Activated naive CD4-positive, alpha-beta T cell treated with anti-CD3 and anti-CD28 coated beads, Interleukin-2, amount 50 U/mL, for 72 hours (primary cell): ENCODE measurements around the gene ASB16. TPM values are rescaled to one million over a fixed set of nuclear protein-coding genes. Genes with fewer than 3 reads are reported as not detected.

Experiments
- ATAC-seq, 2 donors: fragments of 150-1000 bp; cut with Tn5 transposase; 2 replicates each; pipeline ENCODE4 v1.10.0; 2021; ENCODE audit warnings: mild to moderate bottlenecking in 2 of 2, moderate library complexity in 2 of 2
- DNase-seq, 2 donors: peaks; one replicate each; pipeline ENCODE4 v3.0.0; 2021 to 2022; ENCODE audit warnings: low spot score in 2 of 2
- H3K27ac Mint-ChIP-seq, 2 donors: one replicate each; pipeline ENCODE4 v1.8.0; 2022; ENCODE audit warnings: mild to moderate bottlenecking in 2 of 2, mixed read lengths in 2 of 2
- H3K36me3 Mint-ChIP-seq, 2 donors: one replicate each; pipeline ENCODE4 v1.8.0; 2022; ENCODE audit warnings: mixed read lengths in 2 of 2
- H3K9me3 Mint-ChIP-seq, 2 donors: one replicate each; pipeline ENCODE4 v1.8.0; 2022; ENCODE audit warnings: mixed read lengths in 2 of 2
- total RNA-seq, 2 donors: library from RNA; stranded (reverse); gene quantifications; one replicate each; pipeline ENCODE4 v1.2.3, GENCODE V29; 2022

ASB16 gene
- total RNA-seq, 2 donors from 2014 or later, result 0.39 to 0.52 TPM

GRCh38 chr17:44222112-44222869 lies 51.8 kb downstream of the ASB16 start:
- no peak for ATAC-seq
- Mint-ChIP-seq H3K27ac (peak overlapping the region; percentile 85 to 92), H3K9me3 (no peaks in the 10 kb centered on the region), H3K36me3 (peaks cover 6 to 7% of the 10 kb centered on the region in 2 donors)
- DNase-seq, result peak in 1 of 2 donors; percentile 54

GRCh38 chr17:44223541-44224071 lies 53.1 kb downstream of the ASB16 start:
- Mint-ChIP-seq H3K27ac (no peak overlapping the region), H3K36me3 (no peaks in the 10 kb centered on the region), H3K9me3 (no peaks in the 10 kb centered on the region)
- ATAC-seq, result no peak
- DNase-seq, result no peak

Other genes starting within 250 kb of the ASB16 start
- gene PPY, start 228.2 kb upstream of the ASB16 start, total RNA-seq, result not detected
- not detected for gene PYY, start 216.8 kb upstream of the ASB16 start, total RNA-seq
- 1 to 10 TPM in 1 of 2 donors, under 1 TPM in 1; 0.18 to 3.0 TPM for gene NAGS, start 166.1 kb upstream of the ASB16 start, total RNA-seq
- 10 to 100 TPM; 32.8 to 43.6 TPM for gene TMEM101, start 155.7 kb upstream of the ASB16 start, total RNA-seq
- gene LSM12, start 104.0 kb upstream of the ASB16 start, total RNA-seq, result 10 to 100 TPM; 71.4 to 73.5 TPM
- 10 to 100 TPM; 17.7 to 20.3 TPM for gene G6PC3, start 100.0 kb upstream of the ASB16 start, total RNA-seq
- 10 to 100 TPM; 17.3 to 27.8 TPM for gene HDAC5, start 47.1 kb upstream of the ASB16 start, total RNA-seq
- 10 to 100 TPM; 23.7 to 25.0 TPM for gene HROB, start 28.8 kb upstream of the ASB16 start, total RNA-seq
- 10 to 100 TPM; 27.4 to 50.4 TPM for gene TMUB2, start 16.3 kb downstream of the ASB16 start, total RNA-seq
- 10 to 100 TPM; 81.1 to 94.4 TPM for gene ATXN7L3, start 29.2 kb downstream of the ASB16 start, total RNA-seq
- 100 to 1,000 TPM; 112 to 134 TPM for gene UBTF, start 49.0 kb downstream of the ASB16 start, total RNA-seq
- gene SLC4A1, start 97.4 kb downstream of the ASB16 start, total RNA-seq, result not detected
- 1 to 10 TPM; 1.0 to 1.9 TPM for gene RUNDC3A, start 137.9 kb downstream of the ASB16 start, total RNA-seq
- gene SLC25A39, start 154.1 kb downstream of the ASB16 start, total RNA-seq, result 100 to 1,000 TPM in 1 of 2 donors, 10 to 100 TPM in 1; 92.4 to 131 TPM
- gene GRN, start 174.6 kb downstream of the ASB16 start, total RNA-seq, result 10 to 100 TPM; 65.0 to 73.0 TPM
- gene FAM171A2, start 193.1 kb downstream of the ASB16 start, total RNA-seq, result under 1 TPM; 0.35 to 0.43 TPM
- gene ITGA2B, start 218.9 kb downstream of the ASB16 start, total RNA-seq, result 1 to 10 TPM; 2.6 to 3.2 TPM